Glutamatergic neuron (in vitro differentiated cells): ENCODE measurements around the gene TAF6. TPM values are rescaled to one million over a fixed set of nuclear protein-coding genes. Genes with fewer than 3 reads are reported as not detected.

Experiments used
- DNase-seq: peaks from one replicate; pipeline ENCODE4 v3.0.0; 2022
- H3K27ac Mint-ChIP-seq: one replicate; pipeline ENCODE4 v1.8.0; 2020; ENCODE audit warnings: mild to moderate bottlenecking, mixed read lengths, inconsistent platforms; ENCODE audit not compliant: unreplicated experiment
- H3K27me3 Mint-ChIP-seq: one replicate; pipeline ENCODE4 v1.8.0; 2020; ENCODE audit warnings: mild to moderate bottlenecking, moderate library complexity, mixed read lengths, inconsistent platforms; ENCODE audit not compliant: unreplicated experiment
- H3K36me3 Mint-ChIP-seq: one replicate; pipeline ENCODE4 v1.8.0; 2020; ENCODE audit warnings: mild to moderate bottlenecking, mixed read lengths, inconsistent platforms; ENCODE audit not compliant: unreplicated experiment
- H3K4me1 Mint-ChIP-seq: one replicate; pipeline ENCODE4 v1.8.0; 2020; ENCODE audit warnings: mild to moderate bottlenecking, low read depth, mixed read lengths, inconsistent platforms; ENCODE audit not compliant: unreplicated experiment
- H3K4me3 Mint-ChIP-seq: one replicate; pipeline ENCODE4 v1.8.0; 2020; ENCODE audit warnings: mild to moderate bottlenecking, mixed read lengths, inconsistent platforms; ENCODE audit not compliant: unreplicated experiment
- H3K9me3 Mint-ChIP-seq: one replicate; pipeline ENCODE4 v1.8.0; 2020; ENCODE audit warnings: mild to moderate bottlenecking, moderate library complexity, mixed read lengths, inconsistent platforms; ENCODE audit not compliant: unreplicated experiment
- total RNA-seq: library from RNA; stranded (reverse); fragmentation: NEBNext Ultra II Directional; extraction: Animal tissue kit (Norgen Biotek cat#: 25700); gene quantifications from one replicate; pipeline ENCODE4 v1.2.1, GENCODE V29; 2021; ENCODE audit not compliant: unreplicated experiment
- TF ChIP-seq, protein P1 (sequence below): fragments of 200-600 bp; sonication (generic); IDR thresholded peaks from one replicate; pipeline ENCODE4 v1.5.0; 2021; ENCODE audit not compliant: partially characterized antibody, unreplicated experiment

The TAF6 gene
- total RNA-seq, 1 donor from 2014 or later: 63.1 TPM

DNA sequence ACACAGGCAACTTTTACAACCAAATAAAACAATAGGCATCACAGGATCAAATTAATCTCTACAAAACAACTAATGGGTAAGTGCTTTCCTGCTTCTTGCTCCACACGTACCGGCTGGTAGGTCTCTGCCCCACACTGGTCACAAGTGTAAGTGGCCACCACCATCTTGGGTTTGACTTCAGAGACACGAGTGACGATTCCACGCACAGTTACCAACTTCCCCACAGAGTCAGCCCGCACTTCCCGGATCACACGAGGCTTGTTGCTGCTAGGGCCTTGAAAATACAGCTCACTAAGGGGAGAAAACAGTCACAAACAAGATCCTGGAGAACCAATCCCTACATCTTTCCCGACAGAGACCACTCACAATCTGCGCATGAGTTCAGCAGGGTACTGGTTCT, 20.2 kb downstream of the TAF6 start:
- Mint-ChIP-seq H3K4me1 (peaks cover 32% of the 10 kb centered on the region), H3K27me3 (peaks cover 28% of the 10 kb centered on the region), H3K27ac (peak overlapping the region; percentile 98), H3K36me3 (peaks cover 23% of the 10 kb centered on the region), H3K4me3 (peak overlapping the region; percentile 99), H3K9me3 (peaks cover 31% of the 10 kb centered on the region)
- TF ChIP-seq, protein P1, sequence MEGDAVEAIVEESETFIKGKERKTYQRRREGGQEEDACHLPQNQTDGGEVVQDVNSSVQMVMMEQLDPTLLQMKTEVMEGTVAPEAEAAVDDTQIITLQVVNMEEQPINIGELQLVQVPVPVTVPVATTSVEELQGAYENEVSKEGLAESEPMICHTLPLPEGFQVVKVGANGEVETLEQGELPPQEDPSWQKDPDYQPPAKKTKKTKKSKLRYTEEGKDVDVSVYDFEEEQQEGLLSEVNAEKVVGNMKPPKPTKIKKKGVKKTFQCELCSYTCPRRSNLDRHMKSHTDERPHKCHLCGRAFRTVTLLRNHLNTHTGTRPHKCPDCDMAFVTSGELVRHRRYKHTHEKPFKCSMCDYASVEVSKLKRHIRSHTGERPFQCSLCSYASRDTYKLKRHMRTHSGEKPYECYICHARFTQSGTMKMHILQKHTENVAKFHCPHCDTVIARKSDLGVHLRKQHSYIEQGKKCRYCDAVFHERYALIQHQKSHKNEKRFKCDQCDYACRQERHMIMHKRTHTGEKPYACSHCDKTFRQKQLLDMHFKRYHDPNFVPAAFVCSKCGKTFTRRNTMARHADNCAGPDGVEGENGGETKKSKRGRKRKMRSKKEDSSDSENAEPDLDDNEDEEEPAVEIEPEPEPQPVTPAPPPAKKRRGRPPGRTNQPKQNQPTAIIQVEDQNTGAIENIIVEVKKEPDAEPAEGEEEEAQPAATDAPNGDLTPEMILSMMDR: no peak
- DNase-seq: no peak

DNA sequence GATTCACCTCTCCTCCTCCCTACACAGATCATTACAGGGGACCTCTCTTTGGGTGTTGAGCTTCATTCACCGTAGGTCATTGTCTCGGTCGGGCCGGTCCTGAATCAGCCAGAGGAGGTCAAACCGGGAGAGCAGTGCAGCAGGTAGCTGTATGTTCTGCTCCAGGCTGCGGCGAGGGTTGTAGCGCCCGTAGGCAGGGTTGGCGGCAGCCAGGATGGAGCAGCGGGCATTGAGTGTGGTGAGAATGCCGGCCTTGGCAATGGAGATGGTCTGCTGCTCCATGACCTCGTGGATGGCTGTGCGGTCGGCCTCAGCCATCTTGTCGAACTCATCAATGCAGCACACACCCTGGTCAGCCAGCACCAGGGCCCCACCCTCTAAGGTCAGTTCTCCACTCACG, 23.5 kb downstream of the TAF6 start:
- Mint-ChIP-seq H3K27ac (no peak overlapping the region), H3K4me3 (peak overlapping the region; percentile 49), H3K27me3 (peaks cover 20% of the 10 kb centered on the region), H3K36me3 (peaks cover 23% of the 10 kb centered on the region), H3K4me1 (peaks cover 43% of the 10 kb centered on the region), H3K9me3 (peaks cover 20% of the 10 kb centered on the region)
- DNase-seq: no peak
- TF ChIP-seq, protein P1: no peak

DNA sequence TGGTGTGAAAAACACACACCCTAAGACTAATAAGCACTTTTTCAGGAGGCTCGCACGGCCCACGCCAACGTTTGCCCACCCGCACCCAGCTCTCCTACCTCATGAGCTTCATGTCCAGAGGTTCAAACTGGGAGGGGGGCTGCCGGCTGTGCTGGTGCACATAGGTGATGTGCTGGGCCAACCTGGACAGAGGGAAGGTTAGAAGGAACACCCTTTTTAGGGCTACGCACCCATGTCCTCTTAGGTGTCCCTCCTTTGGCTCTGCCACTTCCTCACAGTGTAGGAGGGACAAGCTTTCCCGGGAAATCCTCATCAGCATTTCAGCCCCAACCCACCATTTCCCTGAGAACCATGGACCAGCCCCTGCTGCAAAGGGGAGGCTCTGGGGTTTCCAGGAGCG, 23.9 kb downstream of the TAF6 start:
- Mint-ChIP-seq H3K9me3 (peaks cover 20% of the 10 kb centered on the region), H3K36me3 (peaks cover 23% of the 10 kb centered on the region), H3K27me3 (peaks cover 19% of the 10 kb centered on the region), H3K4me3 (peak overlapping the region; percentile 46), H3K4me1 (peaks cover 43% of the 10 kb centered on the region), H3K27ac (peak overlapping the region; percentile 28)
- TF ChIP-seq, protein P1: no peak
- no peak for DNase-seq

DNA sequence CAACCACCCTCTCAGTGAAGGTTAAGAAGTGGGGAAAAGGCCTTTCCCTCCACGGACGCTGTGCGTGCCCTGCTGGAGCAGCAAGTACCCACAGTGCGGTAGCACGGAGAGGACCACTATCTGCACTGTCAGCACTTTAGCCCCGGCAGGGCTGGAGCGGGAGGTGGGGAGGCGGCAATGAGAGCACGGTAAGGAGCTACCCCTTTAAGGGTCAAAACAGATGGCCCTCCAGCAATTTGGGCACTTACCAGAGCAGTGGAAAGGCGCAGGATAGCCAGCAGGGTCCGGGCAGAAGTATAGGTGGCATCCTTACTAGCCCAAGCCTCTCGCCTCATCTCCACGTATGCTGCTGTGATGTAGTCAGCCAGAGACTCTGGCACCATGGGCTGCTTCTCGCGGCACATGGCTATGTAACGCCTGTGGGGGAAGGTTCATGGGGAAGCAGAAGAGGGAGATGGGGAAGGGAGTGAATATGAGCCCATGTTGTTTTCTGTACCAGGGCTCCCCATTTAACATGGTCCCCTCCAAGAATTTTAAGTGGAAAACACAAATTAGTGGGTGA, 25.2 kb downstream of the TAF6 start:
- Mint-ChIP-seq H3K9me3 (peaks cover 22% of the 10 kb centered on the region), H3K4me1 (peaks cover 37% of the 10 kb centered on the region), H3K27me3 (peaks cover 8% of the 10 kb centered on the region), H3K36me3 (peaks cover 12% of the 10 kb centered on the region), H3K27ac (peak overlapping the region; percentile 77), H3K4me3 (peak overlapping the region; percentile 64)
- TF ChIP-seq, protein P1: no peak
- DNase-seq: no peak

DNA sequence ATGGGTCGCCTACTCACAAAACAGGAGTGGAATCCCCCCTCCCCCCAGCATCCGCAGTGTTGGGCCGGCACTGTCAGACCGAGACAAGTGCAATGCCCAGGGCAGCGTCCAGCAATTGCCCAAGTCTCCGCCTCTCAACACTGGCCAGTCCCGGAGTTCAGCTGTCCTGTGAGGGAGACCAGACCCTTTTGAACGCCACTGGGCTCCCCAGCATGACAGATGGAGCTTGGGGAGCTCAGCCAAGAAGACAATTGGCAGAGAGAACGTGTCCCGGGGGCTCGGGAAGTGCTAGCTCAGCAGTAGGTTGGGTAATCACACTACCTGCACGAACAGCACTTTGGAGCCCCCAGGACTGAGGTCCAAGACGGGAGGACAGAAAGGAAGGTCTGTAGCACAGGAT, 25.7 kb downstream of the TAF6 start:
- peak overlapping the region; percentile 64 for H3K4me3 Mint-ChIP-seq
- peaks cover 7% of the 10 kb centered on the region for H3K36me3 Mint-ChIP-seq
- peaks cover 5% of the 10 kb centered on the region for H3K27me3 Mint-ChIP-seq
- TF ChIP-seq, protein P1: no peak
- peaks cover 20% of the 10 kb centered on the region for H3K9me3 Mint-ChIP-seq
- H3K27ac Mint-ChIP-seq: peak overlapping the region; percentile 77
- no peak for DNase-seq
- peaks cover 32% of the 10 kb centered on the region for H3K4me1 Mint-ChIP-seq
